ENCODE measurements around the gene CHST15. TPM values are rescaled to one million over a fixed set of nuclear protein-coding genes. Genes with fewer than 3 reads are reported as not detected.
"Not testable (repeated sequence)": the region's sequence is repeated elsewhere in the genome, so short reads cannot be mapped to it uniquely, and the experiment has no call there.

CHST15 gene
- total RNA-seq, 1 experiment from 2014 or later, result 2.4 TPM

DNA sequence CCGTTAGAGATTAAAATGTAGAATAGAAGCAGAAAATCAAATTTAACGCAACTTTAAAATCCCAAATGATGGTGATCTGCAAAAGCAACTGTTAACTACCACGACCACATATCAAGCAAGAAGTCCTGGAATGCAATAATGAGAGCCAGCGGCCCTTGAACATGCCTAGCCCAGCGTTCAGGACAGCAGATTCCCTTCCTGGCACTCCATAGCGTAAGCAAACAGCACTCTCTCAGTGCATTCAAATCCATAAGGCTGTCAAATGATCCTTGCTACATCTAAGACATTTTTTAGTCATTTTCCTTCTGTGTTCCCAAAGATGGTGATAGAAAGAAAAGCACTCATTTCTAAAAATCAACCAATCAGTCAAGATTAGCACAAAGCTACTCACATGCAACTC lies 48.1 kb downstream of the CHST15 start:
- no peak for DNase-seq (ENCODE audit: low spot score)

GRCh38 chr10:124044143-124044862 lies 49.1 kb downstream of the CHST15 start:
- no peak for DNase-seq (ENCODE audit: low spot score)

DNA sequence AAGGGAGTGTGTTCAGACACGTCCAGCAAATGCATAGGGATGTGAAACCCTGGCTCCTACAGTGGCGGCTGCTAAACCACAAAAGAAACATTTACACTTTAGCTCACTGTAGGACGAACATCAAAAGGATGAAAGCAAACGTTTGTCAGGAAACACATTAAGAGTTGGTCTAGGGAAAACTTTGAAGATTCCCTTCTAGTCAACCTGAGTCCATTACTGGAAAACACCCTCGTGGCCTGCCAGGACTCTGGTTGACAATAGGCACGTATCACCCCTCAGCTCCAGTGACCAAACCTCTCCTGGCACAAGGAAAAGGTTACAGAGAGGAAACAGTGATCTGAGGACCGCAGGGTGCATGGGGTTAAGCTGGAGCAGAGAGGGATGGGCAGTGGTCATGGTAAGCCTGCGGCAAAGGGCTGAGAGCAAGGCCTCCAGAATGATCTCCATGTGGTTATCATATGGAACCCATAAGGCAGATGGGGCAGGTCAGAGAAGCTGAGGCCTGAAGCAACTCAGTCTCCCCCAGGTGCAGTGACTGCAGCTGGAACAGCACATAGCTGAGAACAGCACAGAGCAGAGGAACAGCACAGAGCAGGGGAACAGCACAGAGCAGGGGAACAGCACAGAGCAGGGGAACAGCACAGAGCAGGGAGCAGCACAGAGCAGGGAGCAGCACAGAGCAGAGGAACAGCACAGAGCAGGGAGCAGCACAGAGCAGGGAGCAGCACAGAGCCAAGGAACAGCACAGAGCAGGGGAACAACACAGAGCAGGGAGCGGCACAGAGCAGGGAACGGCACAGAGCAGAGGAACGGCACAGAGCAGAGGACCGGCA lies 49.9 kb downstream of the CHST15 start:
- no peak for DNase-seq (ENCODE audit: low spot score)

- no peak for DNase-seq (ENCODE audit: low spot score)
Observed at GRCh38 chr10:124042656-124043309, 50.6 kb downstream of the CHST15 start.

- no peak for DNase-seq (ENCODE audit: low spot score)
Observed at GRCh38 chr10:124041675-124042445, 51.5 kb downstream of the CHST15 start.

- no peak for DNase-seq (ENCODE audit: low spot score)
Observed at GRCh38 chr10:124040451-124041188, 52.8 kb downstream of the CHST15 start.

DNA sequence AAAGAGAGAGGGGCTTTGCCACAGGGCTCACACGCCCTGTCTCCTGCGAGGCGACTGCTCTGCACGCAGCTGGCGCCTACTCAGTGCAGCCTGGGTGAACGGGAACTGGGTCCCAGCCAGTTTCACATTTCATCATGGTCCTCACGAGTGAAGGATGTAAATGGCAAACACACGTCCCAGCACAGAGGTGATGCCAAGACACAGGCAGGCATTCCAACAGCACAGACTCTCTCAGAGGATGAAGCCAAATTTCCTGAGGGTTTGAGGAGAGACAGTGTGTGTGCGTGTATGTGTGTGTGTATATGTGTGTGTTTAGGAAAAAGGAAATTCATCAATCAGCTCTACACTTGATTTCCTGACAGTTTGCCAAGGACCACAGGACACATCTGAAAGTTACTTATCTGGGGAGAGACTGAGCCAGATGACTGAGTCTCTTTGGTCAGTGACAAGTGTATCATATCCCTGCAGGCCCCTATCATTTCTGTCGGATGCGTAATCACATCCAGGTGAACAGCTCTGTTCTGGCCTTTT lies 53.9 kb downstream of the CHST15 start:
- DNase-seq (ENCODE audit: low spot score), result no peak

DNA sequence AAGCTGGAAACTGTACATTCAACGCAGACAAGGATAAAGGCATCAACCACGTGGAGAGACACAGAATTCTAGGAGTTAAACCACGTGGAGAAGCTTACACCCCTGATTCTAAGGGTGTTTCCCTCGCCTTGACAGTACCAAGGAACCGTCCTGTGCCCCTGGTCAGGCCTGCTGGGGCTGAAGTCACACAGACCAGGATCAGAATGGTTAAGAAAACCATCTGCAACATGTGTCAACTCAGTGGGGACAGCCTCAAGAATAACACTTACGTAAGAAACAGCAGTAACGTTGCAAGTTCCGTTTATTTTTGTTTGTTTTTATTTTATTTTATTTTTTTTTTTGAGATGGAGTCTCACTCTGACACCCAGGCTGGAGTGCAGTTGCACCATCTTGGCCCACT lies 55.6 kb downstream of the CHST15 start:
- no peak for DNase-seq (ENCODE audit: low spot score)

DNA sequence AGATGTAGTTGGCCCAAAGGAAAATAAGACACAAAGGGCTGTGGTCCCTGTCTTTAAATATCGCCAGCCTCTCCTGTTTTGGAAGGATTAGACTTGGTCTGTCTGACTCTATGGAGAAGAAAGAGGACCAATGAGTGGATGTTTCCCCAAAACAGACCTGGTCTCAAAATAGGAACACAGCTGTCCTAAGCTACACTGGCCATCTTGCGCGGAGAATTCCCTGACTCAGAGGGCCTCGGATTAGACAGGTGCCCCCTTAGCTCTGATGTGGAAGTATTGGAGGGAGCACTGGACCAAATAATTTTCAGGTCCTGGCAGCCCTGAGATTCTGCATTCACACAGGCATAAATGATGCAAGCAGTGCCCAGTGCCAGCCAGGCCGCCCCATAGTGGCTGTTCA lies 56.1 kb downstream of the CHST15 start:
- DNase-seq (ENCODE audit: low spot score), result no peak

- DNase-seq (ENCODE audit: low spot score), result no peak
Observed at GRCh38 chr10:124036746-124037145, 56.7 kb downstream of the CHST15 start.

DNA sequence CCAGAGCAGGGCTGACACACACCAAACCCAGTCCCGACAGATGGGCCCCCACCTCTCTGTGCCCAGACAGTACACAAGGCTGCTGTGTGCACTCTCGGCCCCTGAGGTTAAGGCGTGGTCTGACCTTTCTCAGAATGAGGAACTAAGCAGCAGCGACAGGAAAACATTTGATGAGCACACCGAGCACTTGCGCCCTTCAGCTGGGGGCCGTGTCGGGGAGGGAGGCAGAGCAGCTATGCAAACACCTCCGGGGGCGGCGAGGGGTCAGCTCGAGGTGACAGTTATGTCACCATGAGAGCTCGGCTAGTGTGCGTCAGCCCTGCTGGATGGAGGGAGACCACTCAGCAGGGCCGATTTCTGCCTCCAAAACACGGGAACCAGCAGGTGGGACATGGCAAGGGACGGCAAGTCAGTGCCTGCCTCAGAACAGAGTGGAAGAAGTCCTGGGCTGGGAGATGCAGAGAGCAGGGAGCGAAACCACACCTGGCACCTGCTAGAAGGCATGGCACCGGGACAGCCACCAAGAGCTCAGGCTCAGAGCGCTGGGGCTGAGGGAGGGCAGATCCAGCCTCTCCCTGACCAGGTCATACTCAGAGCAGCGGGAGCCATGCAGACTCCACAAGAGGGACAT lies 57.4 kb downstream of the CHST15 start:
- DNase-seq (ENCODE audit: low spot score), result no peak

DNA sequence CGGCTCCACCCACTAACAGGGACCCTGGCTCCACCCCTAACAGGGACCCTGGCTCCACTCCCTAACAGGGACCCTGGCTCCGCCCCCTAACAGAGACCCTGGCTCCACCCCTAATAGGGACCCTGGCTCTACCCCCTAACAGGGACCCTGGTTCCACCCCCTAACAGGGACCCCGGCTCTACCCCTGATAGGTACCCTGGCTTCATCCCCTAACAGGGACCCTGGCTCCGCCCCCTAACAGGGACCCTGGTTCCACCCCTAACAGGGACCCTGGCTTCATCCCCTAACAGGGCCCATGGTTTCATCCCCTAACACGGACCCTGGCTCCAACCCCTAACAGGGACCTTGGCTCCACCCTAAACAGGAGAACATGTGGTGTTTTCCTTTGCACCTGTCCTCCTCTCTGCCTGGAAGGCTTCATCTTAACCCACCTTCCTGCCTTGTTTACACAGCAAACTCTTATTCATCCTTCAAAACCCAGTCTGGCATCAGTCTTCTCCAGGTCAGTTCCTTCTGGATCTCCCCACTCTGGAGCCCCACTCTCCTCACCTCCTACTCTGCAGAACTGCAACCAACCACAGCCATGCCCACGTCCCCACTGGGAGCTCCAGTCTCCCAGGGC lies 58.0 kb downstream of the CHST15 start:
- DNase-seq (ENCODE audit: low spot score), result no peak

DNA sequence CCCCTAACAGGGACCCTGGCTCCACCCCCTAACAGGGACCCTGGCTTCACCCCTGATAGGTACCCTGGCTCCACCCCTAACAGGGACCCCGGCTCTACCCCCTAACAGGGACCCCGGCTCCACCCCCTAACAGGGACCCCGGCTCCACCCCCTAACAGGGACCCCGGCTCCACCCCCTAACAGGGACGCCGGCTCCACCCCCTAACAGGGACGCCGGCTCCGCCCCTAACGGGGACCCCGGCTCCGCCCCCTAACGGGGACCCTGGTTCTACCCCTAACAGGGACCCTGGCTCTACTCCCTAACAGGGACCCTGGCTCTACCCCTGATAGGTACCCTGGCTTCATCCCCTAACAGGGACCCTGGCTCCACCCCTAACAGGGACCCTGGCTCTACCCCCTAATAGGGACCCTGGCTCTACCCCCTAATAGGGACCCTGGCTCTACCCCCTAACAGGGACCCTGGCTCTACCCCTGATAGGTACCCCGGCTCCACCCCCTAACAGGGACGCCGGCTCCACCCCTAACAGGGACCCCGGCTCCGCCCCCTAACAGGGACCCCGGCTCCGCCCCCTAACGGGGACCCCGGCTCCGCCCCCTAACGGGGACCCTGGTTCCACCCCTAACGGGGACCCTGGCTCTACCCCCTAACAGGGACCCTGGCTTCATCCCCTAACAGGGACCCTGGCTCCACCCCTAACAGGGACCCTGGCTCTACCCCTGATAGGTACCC lies 58.7 kb downstream of the CHST15 start:
- DNase-seq (ENCODE audit: low spot score), result not testable (repeated sequence)

- no peak for DNase-seq (ENCODE audit: low spot score)
Observed at GRCh38 chr10:124033887-124034218, 59.5 kb downstream of the CHST15 start.

- DNase-seq (ENCODE audit: low spot score), result peak; percentile 28
Observed at GRCh38 chr10:124032971-124033886, 60.2 kb downstream of the CHST15 start.

GRCh38 chr10:124032087-124032935 lies 61.1 kb downstream of the CHST15 start:
- no peak for DNase-seq (ENCODE audit: low spot score)

- no peak for DNase-seq (ENCODE audit: low spot score)
Observed at GRCh38 chr10:124030492-124031110, 62.8 kb downstream of the CHST15 start.
